NCI-H524 treated with DMSO at 0.1 percent for 48 hours (cell line): ENCODE results near the gene WNT3.
"Not testable (repeated sequence)": the region's sequence is repeated elsewhere in the genome, so short reads cannot be mapped to it uniquely, and the experiment has no call there.

Experiments
- DNase-seq: peaks from one replicate; lab custom pipeline; 2025; lab: John Stamatoyannopoulos, UW

WNT3 gene, protein sequence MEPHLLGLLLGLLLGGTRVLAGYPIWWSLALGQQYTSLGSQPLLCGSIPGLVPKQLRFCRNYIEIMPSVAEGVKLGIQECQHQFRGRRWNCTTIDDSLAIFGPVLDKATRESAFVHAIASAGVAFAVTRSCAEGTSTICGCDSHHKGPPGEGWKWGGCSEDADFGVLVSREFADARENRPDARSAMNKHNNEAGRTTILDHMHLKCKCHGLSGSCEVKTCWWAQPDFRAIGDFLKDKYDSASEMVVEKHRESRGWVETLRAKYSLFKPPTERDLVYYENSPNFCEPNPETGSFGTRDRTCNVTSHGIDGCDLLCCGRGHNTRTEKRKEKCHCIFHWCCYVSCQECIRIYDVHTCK

DNA sequence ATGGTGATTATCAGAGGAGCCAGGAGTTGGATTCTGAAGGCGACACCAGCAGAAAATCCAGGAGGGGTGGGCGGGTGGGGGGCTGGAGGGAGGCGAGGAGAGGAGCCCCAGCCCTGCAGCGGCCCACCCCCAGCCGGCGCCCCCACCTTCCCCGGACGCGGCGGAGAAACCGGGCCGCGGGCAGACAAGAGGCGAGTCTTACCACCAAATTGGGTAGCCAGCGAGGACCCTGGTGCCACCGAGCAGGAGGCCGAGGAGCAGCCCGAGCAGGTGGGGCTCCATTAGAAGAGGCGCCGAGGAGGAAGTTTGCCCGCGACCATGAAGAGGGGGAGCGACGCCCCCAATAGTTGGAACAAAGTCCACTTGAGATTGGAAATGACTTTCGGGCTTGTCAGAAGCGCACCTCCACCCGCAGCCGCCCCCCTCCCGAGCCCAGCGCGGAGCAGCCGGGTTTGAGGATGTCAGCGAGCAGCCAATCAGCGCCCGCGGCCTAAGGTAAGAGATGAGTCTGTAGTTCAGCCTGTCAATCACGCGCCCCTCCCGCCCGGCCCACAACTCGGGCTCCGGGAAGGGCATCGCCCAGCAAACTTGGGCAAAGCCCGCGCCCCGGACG lies at the start of gene WNT3:
TSS of gene WNT3 (minus strand) at position 377 of the 613 bp plus-strand sequence. CDS start at position 282, 95 bp downstream.
- DNase-seq: peak; percentile 25

DNA sequence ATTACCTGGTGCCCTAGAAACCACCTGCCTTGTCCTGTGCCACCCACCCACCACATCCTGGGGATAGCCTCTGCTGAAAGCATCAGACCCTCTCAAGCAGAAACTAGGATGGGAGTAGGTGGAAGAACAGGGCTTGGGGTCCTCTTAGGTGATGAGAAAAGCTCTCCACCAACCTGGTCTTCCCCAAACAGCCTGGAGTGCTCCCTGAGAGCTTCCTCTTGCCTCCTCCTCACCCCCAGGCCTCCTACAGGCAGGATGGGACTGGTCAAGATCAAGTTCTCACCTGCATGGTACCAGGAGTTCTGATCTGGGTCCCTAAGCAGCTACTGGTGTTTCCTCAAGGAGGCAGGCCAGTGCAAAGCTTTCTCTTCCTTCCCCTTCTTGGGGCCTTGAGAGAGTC lies 48.3 kb upstream of the WNT3 start:
- no peak for DNase-seq

DNA sequence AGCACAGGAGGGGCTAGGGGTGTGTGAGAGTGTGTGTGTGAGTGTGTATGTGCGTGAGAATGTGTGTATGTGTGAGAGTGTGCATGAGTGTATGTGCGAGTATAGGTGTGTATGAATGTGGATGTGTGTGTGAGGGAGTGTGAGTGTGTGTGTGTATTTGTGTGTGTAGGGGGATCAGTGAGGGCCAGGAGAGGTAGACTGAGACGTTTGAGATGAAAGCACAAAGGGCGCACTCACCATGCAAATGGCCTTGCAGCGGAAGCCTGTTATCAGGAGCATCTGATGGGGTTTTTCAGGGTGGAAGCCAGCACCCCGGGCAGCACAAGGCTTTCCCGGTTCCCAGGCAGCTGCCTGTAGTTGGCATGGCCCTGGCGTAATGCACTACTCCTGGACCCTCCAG lies 47.8 kb upstream of the WNT3 start:
- DNase-seq: no peak

DNA sequence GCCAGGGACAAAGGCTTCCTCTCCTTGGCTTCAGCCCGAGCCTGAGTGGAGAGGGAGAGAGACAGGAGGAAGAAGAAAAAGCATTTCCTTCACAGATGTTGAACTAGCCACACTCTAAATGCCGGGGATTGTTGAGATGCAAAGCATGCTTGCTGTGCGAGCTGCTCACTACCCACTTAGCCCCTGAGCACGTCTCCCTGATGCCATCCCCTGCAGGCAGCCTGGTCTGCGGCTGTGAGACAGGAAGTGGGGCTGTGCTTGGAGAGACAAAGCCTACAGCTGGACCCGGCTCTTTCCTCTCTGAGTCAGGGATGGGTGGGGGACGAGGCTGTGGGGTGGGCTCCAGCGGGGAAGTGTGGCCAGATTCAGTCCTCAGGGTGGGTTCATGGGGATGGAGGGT lies 46.6 kb upstream of the WNT3 start:
- DNase-seq: no peak

DNA sequence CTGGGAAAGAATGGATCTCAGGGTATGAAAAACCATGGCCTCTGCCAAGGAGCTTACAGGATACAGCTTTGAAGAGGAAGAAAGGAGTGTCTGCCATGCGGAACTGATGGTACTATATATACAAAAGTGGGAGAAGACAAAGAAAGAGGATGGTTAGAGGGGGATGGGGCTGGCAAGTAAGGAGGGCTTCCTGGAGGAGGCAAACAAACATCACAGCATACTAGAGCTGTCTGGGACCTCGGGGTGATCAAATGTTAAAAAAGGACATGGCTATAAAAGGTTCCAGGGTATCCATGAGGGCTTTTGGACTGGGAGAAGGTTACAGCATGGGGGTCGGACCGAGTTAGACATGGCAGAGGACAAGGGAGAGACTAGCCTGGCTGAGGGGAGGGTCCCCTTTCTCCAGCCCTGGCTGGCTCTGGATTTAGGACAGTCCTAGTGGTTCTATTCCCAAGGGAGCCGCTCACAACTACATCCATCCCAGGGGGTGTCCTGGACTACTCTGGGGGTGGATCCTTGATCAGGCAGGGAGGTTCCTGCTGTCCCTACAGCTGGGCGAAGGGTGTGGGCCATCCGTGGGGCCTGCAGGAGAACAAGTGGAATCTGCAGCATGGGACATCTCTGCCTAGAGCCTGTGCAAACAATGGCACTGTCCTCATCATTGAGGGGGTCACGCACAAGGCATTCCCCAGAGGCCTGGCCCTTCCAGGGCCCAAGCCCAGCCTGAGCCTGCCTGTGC lies 45.1 kb upstream of the WNT3 start:
- DNase-seq: no peak

DNA sequence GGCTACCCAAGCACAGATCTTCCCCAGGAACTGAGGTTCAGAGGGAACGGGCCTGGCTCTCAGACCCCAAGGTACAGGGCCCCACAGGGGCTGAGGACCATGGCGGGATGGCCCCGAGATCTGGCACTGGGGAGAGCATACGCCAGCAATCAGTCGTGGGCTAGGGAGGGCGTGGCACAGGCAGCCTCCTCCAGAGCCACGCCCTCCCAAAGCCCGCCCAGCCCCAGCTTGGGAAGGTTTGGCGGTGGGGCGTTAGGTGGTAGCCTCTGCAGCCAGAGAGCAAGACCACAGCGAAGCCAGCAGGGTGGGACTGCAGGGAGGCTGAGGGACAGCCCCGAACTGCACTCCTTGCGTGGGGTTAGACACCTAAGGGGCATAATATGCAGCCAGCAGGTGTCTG lies 44.5 kb upstream of the WNT3 start:
- no peak for DNase-seq

DNA sequence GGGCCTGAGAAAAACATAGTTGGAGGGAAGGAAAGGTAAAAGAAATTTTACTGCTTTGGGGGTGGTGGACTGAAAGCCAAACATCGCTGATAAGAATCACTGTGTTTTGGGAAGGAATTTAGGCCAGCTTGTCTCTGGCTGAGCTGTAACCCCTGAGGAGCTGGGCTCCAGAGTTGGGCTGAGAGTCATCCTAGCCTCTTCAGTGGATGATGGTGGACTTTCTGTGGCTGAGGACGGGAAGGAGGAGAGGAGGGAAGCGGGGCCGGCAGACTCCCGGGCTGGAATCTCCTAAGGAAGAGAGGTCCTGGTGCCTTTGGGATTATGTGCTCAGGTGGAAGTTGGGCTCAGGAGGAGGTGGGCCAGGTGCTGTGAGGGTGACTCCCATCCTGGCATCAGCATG lies 41.5 kb upstream of the WNT3 start:
- DNase-seq: no peak

DNA sequence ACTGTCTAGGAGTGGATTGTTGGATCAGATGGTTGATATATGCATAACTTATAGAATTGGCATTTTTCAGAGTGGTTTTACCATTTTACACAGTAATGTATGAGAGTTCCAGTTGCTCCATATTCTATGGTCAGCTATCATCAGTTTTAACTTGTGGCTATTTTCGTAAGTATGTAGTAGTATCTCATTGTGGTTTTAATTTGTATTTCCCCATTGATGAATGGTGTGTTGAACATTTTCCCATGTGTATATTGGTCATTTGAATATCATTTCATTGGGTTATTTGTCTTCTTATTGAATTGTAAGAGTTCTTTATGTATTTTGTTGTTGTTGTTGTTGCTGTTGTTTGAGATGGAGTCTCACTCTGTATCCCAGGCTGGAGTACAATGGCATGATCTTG lies 39.1 kb upstream of the WNT3 start:
- DNase-seq: no peak

DNA sequence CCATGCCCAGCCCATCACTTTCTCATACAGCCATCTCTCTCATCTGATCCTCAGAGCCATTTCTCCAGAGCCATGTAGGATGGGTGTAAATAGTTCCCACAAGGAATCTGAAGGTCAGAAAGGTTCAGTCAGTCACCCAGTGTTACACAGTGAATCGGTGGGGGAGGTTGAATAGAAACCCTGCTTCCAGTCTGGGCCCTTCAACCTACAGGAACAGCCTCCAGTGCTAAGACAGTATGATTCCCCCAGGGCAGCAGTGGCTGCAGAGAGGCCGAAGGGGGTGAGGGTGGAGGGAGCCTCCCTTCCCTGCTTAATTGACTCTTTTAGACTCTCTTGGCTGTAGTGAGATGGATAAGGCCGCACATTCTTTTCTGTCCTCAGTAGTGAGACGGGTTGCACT lies 36.5 kb upstream of the WNT3 start:
- DNase-seq: no peak

DNA sequence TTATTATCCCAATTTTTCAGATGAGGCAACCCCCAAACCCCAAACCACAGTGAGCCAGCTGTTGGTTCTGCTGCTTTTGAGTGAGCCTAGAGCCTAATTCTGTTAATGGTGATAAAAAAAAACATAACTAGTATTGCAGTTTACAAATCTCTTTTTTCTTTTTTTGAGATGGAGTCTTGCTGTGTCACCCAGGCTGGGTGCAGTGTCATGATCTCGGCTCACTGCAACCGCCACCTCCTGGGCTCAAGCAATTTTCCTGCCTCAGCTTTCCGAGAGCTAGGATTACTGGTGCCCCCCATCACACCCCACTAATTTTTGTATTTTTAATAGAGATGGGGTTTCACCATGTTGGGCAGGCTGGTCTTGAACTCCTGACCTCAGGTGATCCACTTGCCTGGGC lies 36.0 kb upstream of the WNT3 start:
- no peak for DNase-seq

DNA sequence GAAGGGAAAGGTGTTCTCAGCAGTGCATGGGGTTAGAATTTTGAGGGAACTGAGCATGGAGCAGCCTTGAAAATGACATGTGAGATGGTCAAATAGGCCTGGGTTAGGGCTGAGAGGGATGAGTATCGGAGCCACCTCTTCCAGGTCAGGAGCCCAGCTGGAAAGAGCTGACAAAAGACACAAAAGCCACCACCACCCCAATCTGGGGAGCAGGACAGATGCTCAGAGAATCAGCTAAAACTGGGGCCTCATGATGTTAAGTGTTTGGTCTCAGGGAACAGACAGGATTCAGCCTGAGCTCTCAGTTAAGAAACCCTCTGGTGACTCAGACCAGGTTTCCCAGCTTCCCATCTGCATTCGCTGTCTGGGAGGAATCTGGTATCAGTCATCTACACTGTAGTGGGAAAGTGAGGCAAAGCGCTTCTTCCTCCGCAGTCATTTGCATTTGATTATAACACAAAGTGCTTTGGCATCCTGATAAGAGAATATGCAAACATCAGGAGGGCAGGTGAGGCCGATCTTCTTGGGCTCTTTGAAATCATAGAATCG lies 35.5 kb upstream of the WNT3 start:
- no peak for DNase-seq

DNA sequence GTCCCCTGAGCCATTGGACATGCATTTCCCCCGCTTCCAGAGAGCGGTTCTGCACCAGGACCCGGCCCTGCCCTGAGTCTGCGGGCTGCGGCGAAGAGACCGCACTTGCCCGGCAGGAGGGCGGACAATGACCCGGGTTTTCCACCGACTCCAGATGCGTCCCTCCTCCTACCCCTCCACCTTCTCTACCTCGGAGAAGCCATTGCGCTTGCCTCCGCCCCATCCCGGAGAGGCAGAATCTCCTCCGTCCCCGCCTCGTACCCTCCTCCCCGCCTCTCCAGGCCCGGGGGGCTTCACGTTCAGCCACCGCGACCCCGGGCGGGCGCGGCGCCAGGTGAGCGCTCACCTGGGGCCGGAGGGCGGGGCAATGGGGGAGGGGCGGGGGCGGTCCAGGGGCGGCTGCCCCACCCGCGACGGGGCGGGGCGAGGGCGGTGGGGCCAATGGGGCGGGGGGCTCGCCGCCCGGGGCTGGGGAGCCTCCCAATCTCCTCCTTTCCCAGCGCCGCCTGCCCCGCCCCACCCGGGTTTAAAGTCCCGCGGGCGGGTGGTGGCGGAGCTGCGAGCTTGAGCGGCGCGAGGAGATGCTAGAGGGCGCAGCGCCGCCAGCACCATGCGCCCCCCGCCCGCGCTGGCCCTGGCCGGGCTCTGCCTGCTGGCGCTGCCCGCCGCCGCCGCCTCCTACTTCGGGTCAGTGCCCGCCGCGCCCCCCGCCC lies 32.7 kb upstream of the WNT3 start, which contains the start of gene WNT9B:
TSS of gene WNT9B (plus strand) at position 555 of the 713 bp plus-strand sequence. CDS start at position 611, 56 bp downstream.
- DNase-seq: peak; percentile 6

DNA sequence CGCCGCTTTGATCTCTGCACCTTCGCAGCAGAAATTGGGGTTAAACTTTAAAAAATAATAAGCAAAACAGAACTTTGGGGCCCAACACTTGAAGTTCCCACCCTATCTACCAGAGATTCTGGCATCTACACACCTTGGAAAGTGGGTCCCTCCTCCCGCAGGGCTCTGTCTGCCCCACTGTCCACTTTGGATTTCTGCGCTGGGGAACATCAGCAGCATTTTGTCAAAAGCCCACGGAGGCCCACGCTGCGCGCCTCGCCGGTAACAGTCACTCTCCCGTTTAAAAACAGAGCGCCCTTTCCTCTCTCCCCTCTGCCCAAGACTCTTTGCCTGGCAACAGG lies 32.2 kb upstream of the WNT3 start:
- no peak for DNase-seq

DNA sequence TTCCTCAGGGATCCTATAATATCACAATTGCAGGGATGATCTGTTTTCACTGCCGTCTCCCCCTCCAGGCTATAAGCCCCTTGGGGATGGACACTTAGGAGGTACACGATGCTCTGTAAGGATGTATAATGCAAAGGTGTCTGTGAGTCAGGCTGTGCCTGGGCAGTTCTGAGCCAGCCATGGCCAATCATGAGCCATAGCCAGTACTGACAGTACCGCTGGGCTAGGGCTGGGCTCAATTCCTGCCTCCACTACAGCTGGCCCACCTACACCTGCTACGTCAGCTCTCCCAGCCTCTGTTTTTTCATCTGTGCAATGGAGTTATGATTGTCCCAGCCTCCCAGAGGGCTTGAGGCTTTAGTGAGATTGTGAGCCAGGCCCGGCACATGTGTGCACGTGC lies 30.0 kb upstream of the WNT3 start:
- DNase-seq: no peak

DNA sequence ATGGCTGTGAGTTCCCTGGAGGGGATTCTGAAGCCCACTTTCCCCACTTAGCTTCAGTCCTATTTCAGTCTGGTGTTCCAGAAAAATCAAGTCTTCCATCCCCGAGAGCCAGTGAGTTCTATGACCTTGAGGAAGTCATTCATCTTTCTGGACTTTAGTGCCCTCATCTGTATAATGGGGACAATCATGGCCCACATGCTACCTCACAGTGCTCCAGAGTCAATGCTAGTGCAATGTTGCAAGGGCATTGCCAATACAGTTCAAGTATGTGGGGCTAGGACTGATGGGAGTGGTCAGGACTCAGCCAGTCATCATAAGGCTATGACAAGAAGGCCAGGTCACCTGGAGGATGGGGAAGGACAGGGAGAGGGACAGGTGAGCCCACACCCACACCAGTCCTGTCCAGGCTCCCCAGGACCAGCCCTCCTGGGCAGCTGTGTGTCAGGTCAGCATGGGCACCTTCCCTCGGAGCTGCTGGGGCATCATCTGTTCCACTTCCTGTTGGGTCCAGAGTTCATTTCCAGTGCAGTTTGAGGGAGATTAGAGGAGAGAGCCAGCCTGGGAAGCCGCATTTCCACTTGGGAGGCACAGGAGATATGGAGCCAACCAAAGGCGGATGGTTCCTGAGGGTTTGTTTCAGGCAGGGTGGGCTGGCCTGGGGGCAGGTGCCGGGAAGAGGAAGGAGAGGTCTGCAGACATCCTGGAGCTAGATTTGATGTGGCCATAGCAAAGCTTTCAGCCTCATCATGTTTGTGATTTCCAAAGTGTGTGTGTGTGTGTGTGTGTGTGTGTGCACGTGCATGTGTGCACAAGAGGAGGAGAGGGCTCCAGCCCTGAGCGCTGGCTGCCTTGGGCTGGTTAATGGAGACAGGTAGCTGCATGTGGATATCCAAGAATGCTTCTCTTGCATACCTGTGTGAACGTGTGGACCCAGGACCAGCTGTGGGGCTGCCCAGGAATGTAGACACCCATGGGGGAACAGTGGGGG lies 29.0 kb upstream of the WNT3 start:
- no peak for DNase-seq

DNA sequence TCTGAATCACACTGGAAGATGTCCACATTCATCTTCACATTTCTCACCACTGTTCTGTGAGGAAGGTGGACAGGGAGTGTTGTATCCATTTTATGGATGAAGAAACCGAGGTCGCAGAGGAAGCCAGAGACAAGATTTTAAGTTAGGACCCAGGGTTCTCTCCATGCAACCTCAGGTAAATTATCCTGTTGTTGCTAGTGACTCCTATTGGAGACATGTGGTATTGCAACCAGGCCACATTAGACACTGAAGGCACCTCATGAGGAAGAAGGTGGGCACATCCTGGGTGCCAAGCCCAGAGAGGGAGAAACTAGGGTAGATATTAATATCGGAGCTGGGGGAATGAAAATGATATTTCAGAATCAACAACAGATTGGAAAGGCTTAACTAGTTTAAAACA lies 24.3 kb upstream of the WNT3 start:
- no peak for DNase-seq

DNA sequence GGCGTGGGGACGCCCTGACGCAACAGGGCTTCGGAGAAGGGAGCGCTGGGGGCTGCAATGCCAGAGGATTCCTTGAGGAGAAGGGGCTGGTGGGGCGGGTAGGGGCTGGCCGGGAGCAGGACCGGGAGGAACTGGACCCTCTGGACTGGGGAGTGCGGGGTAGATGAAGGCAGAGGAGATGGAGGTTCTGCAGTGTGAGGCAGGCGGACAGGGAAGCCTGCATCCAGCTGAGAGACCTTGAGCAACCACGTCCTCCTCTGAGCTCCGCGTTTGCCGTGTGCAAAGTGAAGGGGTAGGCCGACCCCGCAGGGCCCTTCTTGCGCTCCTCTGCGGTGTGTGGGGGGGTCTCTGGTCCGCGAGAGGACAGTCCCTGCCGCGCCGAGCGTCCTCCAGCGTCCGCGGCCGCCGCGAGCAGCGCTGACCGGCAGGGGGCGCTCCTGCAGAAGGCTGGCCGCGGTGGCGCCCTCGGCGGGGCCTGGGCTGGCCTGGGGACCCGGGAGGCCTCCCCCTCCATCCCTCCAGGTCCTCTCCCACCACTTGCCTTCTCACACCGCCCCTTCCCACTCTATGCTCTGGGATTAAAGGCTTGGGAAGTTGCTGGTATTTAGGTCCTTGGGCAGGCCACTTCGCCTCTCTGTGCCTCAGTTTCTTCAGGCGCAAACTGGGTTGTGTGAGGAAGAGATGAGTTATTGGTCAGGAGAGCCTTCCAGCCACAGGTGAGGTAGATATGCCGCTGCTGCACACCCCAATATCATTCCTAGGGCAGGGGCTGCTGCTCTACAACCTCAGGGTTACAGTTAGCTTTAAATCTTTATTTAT lies 23.3 kb upstream of the WNT3 start:
- DNase-seq: no peak

DNA sequence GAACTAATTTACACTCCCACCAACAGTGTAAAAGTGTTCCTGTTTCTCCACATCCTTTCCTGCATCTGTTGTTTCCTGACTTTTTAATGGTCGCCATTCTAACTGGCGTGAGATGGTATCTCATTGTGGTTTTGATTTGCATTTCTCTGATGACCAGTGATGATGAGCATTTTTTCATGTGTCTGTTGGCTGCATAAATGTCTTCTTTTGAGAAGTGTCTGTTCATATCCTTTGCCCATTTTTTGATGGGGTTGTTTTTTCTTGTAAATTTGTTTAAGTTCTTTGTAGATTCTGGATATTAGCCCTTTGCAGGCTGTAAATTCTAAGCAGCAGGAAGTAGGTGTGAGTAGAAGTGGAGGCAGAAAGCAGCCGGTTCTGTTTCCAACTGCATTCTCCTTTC lies 22.1 kb upstream of the WNT3 start:
- DNase-seq: not testable (repeated sequence)

DNA sequence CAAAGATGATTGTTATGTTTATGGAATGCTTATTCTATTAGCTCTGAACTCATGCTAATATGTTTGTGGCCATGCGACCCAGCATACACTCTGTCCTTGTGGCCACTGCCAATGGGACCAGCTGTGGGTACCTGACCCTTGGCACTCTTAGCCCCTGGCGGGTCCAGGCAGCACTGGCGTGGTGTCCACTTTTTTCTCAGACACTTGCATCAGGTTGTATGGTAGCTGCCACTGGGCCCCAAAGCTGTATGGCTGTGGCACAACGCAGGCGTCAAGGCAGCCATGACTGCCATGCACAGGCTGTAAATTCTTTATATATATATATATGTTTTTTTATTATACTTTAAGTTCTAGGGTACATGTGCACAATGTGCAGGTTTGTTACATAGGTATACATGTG lies 20.7 kb upstream of the WNT3 start:
- no peak for DNase-seq

DNA sequence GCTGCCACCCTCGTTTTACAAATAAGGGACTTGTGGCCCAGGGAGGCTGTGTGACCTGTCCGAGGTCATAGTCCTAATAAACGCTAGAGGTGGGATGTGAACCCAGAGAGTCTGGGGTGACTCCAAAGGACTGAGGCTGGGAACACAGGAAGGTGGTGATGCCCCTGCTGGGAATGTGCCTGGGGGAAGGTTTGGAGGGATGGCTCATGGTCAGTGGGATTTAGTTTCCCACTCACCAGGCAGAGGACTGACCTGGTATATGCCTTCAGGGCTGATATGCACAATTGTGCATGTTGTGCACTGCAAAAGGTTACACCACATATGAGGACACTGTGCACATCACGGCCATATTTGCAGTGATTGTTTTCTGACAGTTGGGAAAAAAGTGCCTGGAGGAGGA lies 19.0 kb upstream of the WNT3 start:
- DNase-seq: no peak
